Activated CD8-positive, alpha-beta memory T cell treated with anti-CD3 and anti-CD28 coated beads for 24 hours (primary cell): ENCODE results near the gene SAMM50.
"Not testable (repeated sequence)": the region's sequence is repeated elsewhere in the genome, so short reads cannot be mapped to it uniquely, and the experiment has no call there.

Source experiments
- DNase-seq: peaks from one replicate; pipeline ENCODE4 v3.0.0-alpha.2; 2020

SAMM50 gene

DNA sequence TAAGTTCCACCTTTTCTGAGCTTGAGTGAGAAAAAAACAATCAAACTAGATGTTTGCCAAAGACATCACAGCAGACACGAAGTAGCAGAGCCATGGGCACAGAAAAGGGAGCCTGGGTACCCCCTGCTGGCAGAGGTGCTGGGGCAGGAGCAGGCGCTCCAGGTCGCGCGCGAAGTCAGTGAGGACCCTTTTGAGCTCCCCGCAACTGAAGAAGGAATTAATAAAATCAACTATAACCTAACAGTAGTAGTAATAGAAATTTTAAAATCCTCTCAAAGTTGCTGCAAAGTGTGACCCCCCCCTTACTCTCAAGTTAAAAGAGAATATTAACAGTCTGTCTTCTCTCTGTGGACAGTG lies 48.8 kb downstream of the SAMM50 start:
- DNase-seq: no peak

DNA sequence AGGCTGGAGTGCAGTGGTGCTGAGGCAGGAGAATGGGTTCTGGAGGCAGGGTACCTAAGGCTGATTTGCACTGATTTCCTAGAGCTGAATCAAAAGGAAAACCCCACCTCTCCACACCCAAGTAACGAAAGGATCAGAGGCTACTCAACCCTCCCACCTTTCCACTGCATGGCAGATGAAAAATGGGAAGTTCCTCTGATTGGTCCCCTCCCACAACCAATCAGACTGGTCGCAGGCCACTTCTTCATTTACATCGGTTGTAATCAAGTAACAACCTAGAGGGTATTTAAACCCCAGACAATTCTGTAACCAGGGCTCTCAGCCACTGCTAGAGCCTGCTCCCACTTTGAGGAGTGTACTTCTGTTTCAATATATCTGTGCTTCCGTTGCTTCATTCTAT lies 50.3 kb downstream of the SAMM50 start:
- no peak for DNase-seq

DNA sequence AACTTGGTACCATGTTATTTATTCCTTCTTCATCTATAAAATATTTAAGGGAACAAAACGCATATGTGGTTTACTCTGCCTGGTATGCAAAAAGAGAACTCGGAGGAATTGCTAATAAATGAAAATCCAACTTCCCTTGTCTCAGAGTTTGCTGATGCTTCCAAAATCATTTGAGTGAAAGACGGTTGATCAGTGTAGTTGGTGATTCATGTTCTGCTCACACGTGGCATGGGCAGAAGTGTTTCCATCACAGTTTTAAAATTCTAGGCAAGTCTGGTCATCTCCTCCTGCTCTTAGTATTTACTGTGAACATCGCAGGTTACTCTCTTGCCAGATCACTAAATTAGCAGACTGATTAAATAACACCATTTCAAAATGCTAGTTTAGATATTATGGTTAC lies 56.9 kb downstream of the SAMM50 start:
- no peak for DNase-seq

DNA sequence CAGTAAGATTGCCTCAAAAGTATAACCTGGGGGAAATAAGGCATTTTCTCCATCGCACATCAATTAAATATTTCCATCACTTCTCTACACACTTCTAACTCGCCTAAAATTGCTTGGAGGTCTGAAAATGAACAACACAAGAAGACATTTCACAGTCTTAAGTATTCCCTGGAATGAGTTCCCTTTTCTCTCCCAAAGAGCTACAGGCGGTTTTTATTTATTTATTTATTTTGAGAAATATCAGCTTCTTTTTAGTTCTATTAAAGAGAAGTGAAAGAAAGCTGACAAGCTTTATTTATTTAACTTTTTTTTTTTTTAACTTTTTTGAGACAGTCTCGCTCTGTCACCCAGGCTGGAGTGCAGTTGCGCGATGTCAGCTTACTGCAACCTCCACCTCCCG lies 57.3 kb downstream of the SAMM50 start:
- DNase-seq: no peak

DNA sequence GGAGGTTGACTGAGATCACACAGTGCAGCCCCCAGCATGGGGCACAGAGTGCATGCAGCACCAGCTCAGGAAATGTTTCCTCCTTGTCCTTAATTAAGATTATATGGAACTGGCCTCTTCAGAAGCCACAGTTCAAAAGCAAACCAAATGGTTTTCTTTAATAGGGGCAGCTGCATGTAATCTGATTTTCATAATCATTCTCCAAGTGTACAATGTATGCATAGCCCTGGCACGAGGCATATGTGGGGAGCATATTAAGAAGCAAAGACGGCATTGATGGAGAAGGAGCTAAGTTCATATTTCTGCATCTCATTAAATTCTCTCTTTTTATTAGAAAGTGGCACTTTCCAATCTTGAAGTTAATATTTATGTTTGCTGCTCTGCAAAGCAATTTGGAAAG lies 59.0 kb downstream of the SAMM50 start:
- DNase-seq: no peak

DNA sequence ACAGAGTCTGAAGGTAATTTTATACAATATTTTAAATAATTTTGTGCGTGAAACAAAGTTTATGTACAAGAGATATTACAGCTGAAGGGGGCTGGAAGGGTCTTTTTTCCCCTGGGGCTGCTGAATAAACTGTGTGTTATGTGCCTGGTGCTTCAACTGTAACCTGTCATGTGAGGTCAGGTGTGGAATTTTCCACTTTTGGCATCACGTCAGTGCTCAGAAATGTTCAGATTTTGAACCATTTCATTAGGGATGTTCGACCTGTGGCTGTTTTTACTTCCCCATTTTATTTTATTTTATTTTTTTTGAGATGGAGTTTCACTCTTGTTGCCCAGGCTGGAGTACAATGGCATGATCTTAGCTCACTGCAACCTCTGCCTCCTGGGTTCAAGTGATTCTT lies 61.3 kb downstream of the SAMM50 start:
- not testable (repeated sequence) for DNase-seq

DNA sequence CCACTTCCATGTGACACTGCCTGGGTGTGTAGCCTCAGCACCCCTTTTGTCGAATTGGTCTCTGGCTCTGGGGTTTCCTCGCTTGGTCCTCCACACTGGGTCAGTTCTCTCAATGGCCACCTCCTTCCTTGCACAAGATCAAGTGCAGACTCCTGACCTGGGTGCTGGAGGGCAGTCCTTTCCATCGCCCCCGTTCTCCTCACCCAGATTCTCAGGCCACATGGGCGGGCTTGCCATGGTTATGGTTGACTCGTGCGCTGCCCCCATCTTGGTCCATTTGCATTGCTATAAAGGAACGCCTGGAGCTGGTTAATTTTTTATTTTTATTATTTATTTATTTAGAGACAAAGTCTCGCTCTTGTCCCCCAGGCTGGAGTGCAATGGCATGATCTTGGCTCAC lies 63.4 kb downstream of the SAMM50 start:
- no peak for DNase-seq

DNA sequence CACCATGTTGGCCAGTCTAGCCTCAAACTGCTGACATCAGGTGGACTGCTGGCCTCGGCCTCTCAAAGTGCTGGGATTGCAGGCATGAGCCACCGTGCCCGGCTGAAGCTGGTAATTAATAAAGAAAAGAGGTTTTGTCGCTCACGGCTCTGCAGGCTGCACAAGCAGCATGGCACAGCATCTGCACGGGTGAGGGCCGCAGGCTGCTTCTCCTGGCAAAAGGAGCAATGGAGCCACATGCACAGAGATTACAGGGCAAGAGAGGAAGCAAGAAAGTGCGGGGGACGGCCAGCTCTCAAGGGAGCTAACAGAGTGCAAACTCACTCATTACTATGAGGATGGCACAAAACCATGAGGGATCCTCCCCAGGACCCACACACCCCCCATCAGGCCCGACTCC lies 64.2 kb downstream of the SAMM50 start:
- DNase-seq: no peak

DNA sequence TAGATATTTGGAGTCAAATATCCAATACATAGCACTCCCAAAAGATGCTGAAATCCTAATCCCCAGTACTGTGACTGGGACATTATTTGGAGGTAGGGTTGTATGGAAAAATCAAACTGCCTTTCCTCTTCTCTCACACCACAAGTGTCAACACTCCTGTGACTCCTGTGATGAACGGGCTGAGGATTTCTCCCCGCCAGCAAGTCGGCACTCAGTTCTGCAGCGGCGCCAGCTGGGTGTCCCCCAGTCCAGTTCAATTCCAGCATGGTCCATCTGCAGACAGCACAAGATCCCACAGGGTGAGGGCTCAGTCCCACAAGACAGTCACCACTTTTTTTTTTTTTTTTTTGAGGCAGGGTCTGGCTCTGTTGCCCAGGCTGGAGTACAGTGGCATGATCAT lies 64.6 kb downstream of the SAMM50 start:
- no peak for DNase-seq

DNA sequence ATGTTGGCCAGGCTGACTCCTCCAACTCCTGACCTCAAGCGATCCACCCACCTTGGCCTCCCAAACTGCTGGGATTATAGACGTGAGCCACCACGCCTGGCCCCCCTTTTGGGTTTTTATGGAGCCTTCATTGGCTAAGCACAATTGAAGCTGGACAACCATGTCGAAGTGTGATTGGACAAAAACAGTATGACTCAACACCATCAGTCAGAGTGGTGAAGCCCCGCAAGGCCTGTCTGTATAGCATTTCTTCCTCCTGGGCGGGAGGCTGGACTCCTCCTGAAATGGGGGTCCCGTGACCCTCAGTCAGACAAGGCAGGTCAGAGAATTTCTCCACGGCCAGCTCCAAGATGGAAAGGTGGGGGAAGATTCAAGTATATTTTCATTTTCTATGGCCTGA lies 65.7 kb downstream of the SAMM50 start:
- DNase-seq: no peak

DNA sequence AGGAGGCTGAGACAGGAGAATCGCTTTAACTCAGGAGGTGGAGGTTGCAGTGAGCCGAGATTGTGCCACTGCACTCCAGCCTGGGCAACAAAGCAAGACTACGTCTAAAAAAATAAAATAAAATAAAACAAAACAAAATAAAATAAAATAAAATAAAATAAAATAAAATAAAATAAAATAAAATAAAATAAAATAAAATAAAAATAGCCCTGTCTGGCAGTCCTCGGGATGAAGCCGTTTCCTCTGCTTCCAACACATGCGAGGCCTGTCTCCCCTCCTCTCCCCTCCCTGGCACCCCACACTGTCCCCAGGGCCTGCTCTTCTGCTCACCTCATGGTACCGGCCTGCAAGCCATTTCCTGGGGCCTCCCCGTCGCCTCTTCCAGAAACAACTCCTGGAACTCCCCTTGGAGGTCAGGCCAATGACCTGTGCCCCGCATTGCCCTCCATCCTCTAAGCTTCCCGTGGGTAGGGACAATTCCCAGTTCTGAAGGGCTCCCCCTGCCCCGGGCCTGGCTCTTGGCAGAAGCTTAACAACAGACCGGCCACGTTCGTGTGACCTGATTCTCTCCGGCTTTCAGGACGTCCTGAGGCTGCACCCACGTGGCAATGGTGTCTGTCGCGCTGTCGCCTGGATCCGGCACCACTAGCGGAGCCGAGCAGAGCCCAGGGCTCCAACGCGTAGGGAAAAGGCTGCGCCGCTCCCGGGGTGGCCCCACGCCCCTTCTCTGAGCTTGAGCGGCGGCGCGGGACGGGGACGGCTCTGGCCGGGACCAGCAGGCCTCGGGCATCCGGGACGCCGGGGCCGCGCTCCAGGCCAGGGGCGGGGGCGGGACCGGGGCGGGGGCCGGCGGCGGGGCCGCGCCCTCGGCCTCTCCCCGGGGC lies 68.4 kb downstream of the SAMM50 start:
- peak; percentile 85 for DNase-seq

DNA sequence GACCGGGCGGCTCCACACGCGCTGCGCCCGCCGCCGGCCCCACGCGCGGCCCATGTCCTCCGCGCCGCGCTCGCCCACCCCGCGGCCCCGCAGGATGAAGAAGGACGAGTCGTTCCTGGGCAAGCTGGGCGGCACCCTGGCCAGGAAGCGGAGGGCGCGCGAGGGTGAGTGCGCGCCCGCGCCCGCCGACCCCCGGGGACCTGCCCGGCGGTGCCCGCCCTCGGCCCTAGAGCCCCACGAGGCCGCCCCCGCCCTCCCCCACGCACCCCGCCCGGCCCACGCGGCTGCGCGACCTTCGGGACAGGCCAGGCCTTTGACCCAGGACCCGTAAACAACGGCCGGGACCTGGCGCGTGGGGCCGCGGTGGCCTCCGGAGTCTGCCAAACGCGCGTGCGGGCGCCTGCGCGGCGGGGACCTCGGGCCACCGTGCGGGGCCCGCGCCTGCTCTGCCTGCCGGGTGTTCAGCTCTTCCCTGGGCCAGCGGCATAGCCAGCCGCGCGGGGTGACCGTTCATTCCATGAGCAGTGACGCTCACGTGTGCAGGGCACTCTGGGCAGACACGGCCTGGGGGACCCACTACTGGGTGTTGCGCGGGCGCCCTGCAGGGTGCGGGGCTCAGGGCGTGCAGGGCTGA lies 69.2 kb downstream of the SAMM50 start, which contains the start of gene PARVB:
TSS of gene PARVB (plus strand) at position 15 of the 634 bp plus-strand sequence. CDS start at position 53, 38 bp downstream.
- DNase-seq: peak; percentile 76

DNA sequence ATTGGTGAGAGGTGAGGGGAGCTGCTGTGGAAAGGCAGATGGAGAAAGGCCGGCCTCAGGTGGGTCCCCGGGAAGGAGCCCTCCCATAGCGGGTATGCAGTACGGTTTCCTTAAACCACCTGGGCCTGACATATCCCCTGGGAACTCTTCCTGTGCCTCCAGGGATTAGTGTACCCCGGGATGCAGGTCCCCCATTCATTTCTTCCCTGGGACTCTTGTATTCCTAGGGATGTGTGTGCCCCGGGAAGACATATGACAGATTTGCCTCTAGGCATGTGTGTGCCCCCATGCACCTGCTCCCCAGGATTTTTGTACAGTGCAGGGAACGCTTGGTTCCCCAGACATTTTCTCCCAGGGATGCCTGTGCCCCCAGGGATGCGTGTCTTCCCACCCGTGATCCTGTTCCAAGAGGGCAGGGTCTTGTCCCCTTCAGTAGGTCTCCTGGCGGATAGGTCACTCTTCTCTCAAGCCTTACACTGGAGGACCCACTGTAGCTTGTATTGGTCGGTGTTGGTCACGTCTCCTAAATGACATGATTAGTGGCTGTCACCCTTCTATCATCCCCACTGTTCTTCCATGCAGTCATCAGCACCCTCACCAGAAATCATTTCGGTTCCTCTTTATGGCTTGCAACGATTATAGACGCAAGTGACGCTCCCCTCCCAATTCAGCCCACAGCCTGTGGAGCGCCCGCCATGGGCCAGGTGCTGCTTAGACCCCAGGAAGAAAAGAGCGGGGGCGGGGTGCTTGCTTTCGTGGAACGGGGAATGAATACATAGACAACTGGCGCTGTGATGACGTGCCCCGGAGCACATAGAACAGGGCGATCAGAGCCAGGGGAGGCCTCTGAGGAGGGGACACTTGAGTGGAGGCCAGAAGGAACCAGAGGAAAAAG lies 70.2 kb downstream of the SAMM50 start:
- DNase-seq: peak; percentile 58

DNA sequence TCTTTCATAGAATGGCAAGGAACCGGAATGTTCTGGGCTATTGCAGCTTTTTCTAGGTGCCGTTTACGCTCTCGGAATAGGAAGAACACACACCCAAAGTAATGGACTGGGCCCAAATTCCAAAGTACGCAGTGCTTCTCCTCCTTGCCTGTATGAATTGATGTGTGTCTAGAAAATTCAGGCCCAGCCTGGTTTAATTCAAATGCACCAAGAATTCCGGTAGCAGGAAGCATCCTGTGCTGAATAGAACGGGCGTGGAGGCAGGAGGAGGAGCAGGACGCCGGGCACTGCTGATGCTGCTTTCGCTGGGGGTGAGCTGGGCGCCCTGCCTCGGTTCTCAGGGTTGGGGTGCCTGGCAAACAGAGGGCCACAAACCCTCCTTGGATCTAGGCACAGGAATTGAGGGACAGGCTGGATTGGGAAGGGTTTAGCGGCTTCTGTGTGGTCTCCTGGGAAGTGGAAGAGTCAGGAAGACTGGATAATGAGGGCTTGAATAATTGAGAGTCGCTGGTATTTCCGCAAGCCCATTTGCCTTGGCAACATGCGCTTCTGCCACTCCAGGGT lies 70.9 kb downstream of the SAMM50 start:
- no peak for DNase-seq

DNA sequence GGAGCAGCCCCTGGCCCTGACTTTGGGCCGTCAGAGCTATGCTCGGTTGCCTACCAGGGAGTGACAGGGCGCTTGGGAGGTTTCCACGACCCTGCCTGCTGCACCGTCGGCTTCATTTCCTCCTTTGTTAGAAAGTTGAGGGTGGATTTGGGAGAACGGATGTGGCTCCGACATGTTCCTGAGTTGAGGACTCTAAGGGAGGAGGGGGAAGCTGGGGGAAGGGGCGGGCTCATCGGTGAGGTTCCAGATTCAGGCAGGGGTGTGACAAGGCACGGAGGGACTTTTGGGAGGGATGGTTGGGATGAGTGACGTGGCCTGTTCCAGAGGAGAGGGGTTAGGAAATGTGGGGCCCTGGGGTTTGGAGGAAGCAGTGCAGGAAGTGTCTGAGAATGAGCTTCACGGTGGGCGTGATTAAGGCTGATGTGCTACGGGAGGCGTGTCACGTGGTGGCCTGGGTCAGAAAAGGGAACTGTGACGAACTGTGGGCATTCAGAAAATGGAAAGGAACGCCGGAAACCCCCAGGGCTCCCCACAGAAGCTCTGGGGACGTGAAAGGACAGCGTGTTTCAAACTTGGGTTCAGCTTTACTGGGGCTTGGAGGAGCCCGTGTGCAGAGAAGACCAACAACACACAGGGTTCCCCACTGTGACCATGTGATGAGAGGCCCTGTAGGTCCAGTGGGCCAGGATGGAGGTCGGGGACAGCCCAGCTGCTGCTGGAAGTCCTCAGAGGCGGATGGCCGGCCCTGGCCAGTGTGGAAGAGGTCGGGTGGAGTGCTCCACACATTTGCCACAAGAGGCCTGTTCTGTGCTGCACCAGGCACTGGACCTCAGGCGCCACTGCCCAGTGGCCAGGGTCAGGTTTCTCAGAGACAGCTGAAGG lies 71.6 kb downstream of the SAMM50 start:
- DNase-seq: peak; percentile 78

DNA sequence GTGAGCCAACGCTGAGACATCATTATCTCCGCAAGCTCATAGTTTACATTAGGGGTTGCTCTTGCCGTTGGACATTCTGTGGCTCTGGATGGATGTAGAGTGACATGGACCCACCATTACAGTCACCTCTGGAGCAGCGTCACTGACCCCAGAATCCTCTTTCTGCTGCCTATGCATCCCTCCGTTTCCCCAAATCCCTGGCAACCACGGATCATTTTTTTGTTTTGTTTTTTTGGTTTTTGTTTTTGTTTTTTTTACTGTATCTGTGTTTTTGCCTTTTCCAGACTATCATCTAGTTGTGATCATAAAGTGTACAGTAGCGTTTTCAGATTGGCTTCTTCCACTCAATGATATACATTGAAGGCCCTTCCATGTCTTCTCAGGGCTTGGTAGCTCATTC lies 72.8 kb downstream of the SAMM50 start:
- no peak for DNase-seq

DNA sequence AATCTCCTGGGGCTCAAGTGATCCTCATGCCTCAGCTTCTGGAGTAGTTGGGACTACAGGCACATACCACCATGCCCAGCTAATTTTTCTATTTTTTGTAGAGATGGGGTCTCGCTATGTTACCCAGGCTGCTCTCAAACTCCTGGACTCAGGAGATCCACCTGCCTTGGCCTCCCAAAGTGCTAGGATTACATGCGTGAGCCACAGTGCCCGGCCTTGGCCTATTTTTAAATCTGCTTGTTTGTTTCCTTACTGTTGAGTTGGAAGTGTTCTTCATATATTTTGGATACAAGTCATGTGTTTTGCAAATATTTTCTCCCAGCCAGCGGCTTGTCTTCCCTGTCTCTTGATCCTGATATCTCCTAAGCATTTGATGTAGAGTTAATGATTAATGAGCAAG lies 73.8 kb downstream of the SAMM50 start:
- no peak for DNase-seq

DNA sequence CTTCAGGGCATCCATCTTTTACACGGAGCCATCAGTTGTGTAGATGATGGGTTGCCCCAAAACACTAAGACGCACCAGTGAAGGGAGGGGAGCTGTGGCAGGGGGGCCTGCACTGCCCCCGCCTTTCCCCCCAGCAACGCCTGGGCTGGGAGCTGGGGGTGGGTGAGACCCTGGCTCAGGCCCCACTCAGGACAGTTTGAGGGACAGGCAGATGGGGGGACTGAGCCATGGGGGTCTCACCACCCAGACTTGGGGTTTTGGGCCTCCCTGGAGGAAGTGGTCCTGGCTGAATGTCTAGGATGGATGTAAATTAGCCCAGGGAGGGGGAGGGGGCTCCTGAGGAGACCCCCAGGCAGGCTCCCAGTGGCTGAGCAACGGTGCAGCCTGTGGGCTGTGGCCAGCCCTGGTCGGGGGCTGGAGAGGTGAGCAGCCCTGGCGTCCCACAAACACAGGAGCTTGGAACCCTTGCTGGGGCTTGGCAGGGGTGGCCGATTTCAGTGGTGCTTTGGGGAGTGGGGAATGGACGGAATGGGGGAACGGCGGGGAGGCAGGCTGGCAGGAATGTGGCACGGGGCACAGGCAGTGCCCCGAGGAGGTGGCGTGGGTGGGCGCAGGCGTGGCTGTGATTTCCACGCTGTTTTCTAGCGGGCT lies 74.9 kb downstream of the SAMM50 start:
- DNase-seq: no peak

DNA sequence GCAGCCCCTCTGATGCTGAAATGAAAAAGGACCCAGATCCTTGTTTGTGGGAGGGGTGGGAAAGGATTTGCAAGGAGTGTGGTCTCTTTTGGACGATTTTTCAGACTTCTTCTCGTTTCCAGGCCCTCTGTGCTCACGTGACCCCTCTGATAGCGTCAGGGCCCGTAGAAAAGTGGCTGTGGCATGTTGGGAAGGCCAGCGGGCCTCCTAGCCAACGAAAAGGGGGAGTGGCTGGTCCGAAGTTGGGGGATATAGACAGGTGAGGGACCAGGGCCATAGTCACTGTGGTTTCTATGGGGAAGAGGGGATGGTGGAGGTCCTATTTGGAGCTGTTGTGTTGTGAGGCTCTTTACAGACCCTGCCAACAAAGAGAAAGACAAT lies 75.5 kb downstream of the SAMM50 start:
- no peak for DNase-seq

DNA sequence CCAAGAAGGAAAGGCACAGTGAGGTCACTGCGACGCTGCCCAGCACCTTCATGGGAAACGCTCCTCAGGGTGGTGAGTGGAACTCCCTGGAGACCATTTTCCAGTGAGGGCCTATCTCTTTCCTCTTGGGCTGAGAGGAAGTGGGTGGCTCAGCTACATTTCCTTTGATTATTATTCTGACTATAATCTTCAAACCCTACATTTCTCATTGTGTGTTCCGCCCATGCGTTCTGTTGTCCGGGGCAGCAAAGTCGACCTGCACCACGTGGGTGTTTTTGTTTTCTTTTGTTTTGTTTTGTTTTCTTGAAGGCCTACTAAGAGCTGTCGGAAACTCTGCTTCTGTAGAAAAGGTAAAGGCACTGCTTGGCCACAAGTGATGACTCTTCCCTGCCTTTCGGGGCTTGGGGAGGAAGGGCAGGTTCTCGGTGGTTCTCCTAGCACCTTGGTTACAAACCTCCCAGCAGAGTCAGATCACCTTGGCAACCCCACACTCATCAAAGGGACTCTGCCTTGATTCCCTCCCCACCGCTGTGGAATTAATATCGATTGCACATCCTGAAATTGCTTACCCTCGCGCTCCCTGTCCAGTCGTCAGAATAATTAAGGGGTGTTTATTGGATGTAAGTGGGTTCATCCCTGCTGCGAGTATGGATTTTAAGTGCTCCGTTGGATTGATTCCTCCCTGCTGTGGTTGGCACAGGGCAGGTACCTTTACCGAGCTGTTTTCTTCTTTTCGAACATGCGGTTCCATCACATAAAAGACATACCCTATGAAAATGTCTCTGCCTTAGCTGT lies 76.1 kb downstream of the SAMM50 start:
- DNase-seq: no peak
